ENCODE results near the gene CLMN. TPM values are rescaled to one million over a fixed set of nuclear protein-coding genes. Genes with fewer than 3 reads are reported as not detected.
A peak's percentile ranks its signal among the peaks of the same experiment; 100 is the strongest.

CLMN gene
- total and polyA plus RNA-seq, 9 of the 15 experiments (the other 6 are each of a cell fraction or from before 2014, with no cell fraction given), result 0.01 to 0.18 (median 0.07) TPM; not detected in 4

DNA sequence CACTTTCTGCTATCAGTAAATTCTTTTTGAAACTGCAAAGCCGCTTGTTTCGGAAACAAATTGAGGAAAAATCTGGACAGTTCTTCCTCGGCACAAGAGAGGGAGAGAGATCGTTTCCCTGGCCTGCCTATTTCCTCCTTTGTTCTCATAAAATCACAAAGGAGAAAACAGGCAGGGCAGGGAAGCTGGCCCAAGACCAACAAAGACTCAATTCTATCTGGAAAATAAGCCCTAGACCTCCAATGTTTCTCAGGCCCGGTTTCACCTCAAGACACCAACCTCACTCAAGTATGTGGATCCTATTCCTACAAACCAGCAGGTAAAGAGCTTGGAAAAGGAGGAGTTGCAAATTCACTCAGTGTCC lies 181.9 kb downstream of the CLMN start:
- H3K4me2 ChIP-seq (ENCODE audit: insufficient read depth, low read length), result no peak overlapping the region
- CTCF ChIA-PET (ENCODE audit: low intra/inter-chr PET ratio), result no interaction called here

DNA sequence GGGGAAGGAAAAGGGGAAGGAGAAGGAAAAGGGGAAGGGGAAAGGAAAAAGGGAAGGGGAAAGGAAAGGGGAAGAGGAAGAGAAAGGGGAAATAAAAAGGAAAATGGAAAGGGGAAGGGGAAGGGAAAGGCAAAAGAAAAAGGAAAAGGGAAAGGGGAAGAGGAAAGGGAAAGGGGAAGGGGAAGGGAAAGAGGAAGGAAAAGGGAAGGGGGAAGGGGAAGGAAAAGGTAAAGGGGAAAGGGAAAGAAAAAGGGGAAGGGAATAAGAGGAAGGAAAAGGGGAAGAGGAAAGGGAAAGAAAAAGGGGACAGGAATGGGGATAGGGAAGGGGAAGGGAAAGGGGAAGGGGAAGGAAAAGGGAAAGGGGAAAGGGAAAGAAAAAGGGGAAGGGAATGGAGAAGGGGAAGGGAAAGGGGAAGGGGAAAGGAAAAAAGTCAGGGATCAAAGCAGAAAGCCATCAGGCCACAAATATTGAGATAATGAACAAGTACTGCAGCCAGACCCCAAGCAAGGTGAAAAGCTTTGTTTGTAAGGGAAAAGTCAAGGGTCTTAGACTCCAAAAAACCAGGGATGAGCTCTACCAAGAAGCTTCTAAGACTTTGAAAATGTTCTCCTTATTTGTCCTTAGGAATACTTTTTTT lies 182.4 kb downstream of the CLMN start:
- H3K79me2 ChIP-seq (ENCODE audit: control insufficient read depth, insufficient read depth, low read length), result no peaks in the 10 kb centered on the region
- H3K27me3 ChIP-seq (ENCODE audit: control insufficient read depth in 2 of 2, insufficient read depth in 2 of 2, low read length in 2 of 2), result no peaks in the 10 kb centered on the region
- FAIRE-seq, result no peak
- no peak overlapping the region for H3K4me3 ChIP-seq
- CTCF ChIA-PET (ENCODE audit: low intra/inter-chr PET ratio), result no interaction called here
- ATAC-seq, result no peak
- peaks cover 8% of the 10 kb centered on the region; the same call in 1 of the 3 replicates for H3K36me3 ChIP-seq (ENCODE audit: control insufficient read depth, insufficient read depth, low read length)
- in situ Hi-C loops (cut with MboI) (no loop called here), intact Hi-C loops (cut with micrococcal nuclease) (no loop called here)
- no peaks in the 10 kb centered on the region for H3K9me1 ChIP-seq (ENCODE audit: control insufficient read depth, insufficient read depth, low read length)
- H3K9me3 ChIP-seq (replicated peaks; ENCODE audit: control insufficient read depth, insufficient read depth, low read depth, low read length), result no peaks in the 10 kb centered on the region
- no TSS peak for BruUV-seq (replicated peaks)
- H3K27ac ChIP-seq (ENCODE audit: extremely low read depth, low read depth, low read length), result no peak overlapping the region
- POLR2A ChIA-PET, result interaction anchor here (1.5 kb wide), 1 partner anchor 19 kb away, joined by 4 read pairs; no protein-coding TSS in a partner anchor
- H3K9ac ChIP-seq (ENCODE audit: insufficient read depth in 1 of 2, low read depth in 2 of 2, low read length in 2 of 2), result no peak overlapping the region
- no peak overlapping the region for H2AFZ ChIP-seq (ENCODE audit: low read depth, low read length)
- H3K4me1 ChIP-seq (replicated peaks in 1 of 2; ENCODE audit: control insufficient read depth in 2 of 2, insufficient read depth in 2 of 2, low read length in 2 of 2), result no peaks in the 10 kb centered on the region
- H3K4me2 ChIP-seq (ENCODE audit: insufficient read depth, low read length), result no peak overlapping the region
- no peaks in the 10 kb centered on the region for H4K20me1 ChIP-seq (replicated peaks; ENCODE audit: control insufficient read depth, insufficient read depth, low read length)
- no peak for DNase-seq (ENCODE audit: extremely low read depth in 1 of 4, low spot score in 3 of 4)
- TF ChIP-seq NCOA2 (IDR thresholded peaks at IDR 0.05; ENCODE audit: partially characterized antibody in 2 of 2), result no peak

More for the DNA sequence above, 181.9 kb downstream of the CLMN start:
- H3K9me3 ChIP-seq (replicated peaks; ENCODE audit: control insufficient read depth, insufficient read depth, low read depth, low read length), result no peaks in the 10 kb centered on the region
- no peak overlapping the region for H2AFZ ChIP-seq (ENCODE audit: low read depth, low read length)
- H3K79me2 ChIP-seq (ENCODE audit: control insufficient read depth, insufficient read depth, low read length), result no peaks in the 10 kb centered on the region
- intact Hi-C loops (cut with micrococcal nuclease) (no loop called here), in situ Hi-C loops (cut with MboI) (no loop called here)
- H3K27me3 ChIP-seq (ENCODE audit: control insufficient read depth in 2 of 2, insufficient read depth in 2 of 2, low read length in 2 of 2), result no peaks in the 10 kb centered on the region
- DNase-seq (ENCODE audit: extremely low read depth in 1 of 4, low spot score in 3 of 4), result no peak
- H4K20me1 ChIP-seq (replicated peaks; ENCODE audit: control insufficient read depth, insufficient read depth, low read length), result no peaks in the 10 kb centered on the region
- no peak for ATAC-seq
- no peaks in the 10 kb centered on the region for H3K4me1 ChIP-seq (replicated peaks in 1 of 2; ENCODE audit: control insufficient read depth in 2 of 2, insufficient read depth in 2 of 2, low read length in 2 of 2)
- no TSS peak for BruUV-seq (replicated peaks)
- TF ChIP-seq HNRNPK (IDR thresholded peaks at IDR 0.05; ENCODE audit: low read depth, low read length, poor library complexity, severe bottlenecking), result peak; percentile 7
- TF ChIP-seq, protein P1, sequence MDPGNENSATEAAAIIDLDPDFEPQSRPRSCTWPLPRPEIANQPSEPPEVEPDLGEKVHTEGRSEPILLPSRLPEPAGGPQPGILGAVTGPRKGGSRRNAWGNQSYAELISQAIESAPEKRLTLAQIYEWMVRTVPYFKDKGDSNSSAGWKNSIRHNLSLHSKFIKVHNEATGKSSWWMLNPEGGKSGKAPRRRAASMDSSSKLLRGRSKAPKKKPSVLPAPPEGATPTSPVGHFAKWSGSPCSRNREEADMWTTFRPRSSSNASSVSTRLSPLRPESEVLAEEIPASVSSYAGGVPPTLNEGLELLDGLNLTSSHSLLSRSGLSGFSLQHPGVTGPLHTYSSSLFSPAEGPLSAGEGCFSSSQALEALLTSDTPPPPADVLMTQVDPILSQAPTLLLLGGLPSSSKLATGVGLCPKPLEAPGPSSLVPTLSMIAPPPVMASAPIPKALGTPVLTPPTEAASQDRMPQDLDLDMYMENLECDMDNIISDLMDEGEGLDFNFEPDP (CRISPR knock-in tag; IDR thresholded peaks at IDR 0.05), result no peak
- FAIRE-seq, result no peak
- no peak overlapping the region for H3K4me3 ChIP-seq
- H3K27ac ChIP-seq (ENCODE audit: extremely low read depth, low read depth, low read length), result no peak overlapping the region
- no peak overlapping the region for H3K9ac ChIP-seq (ENCODE audit: insufficient read depth in 1 of 2, low read depth in 2 of 2, low read length in 2 of 2)
- H3K36me3 ChIP-seq (ENCODE audit: control insufficient read depth, insufficient read depth, low read length), result peaks cover 5% of the 10 kb centered on the region; the same call in 1 of the 3 replicates
- POLR2A ChIA-PET, result interaction anchor here (0.5 kb wide), 1 partner anchor 58 kb away, joined by 4 read pairs; no protein-coding TSS in a partner anchor
- WGBS (ENCODE audit: insufficient coverage, low coverage, missing lambda C conversion rate), result 69% methylated on average over 5 of the region's 5 CpGs
- no peaks in the 10 kb centered on the region for H3K9me1 ChIP-seq (ENCODE audit: control insufficient read depth, insufficient read depth, low read length)

All from K562 (cell line).